HG03064 (cell line): ENCODE measurements around the gene DDX47.
"Not testable (repeated sequence)": the region's sequence is repeated elsewhere in the genome, so short reads cannot be mapped to it uniquely, and the experiment has no call there.

Experiments used
- ATAC-seq: cut with Tn5 transposase; IDR thresholded peaks from one replicate; pipeline ENCODE4 v1.9.1; 2021; ENCODE audit warnings: low read depth; ENCODE audit not compliant: unreplicated experiment

The DDX47 gene

GRCh38 chr12:12796928-12797793 is 16.0 kb upstream of the DDX47 start:
- no peak for ATAC-seq

GRCh38 chr12:12797794-12798152 is 15.4 kb upstream of the DDX47 start:
- ATAC-seq = no peak

- ATAC-seq = no peak
Measured at GRCh38 chr12:12798480-12798879, 14.7 kb upstream of the DDX47 start.

GRCh38 chr12:12799163-12799920 is 13.8 kb upstream of the DDX47 start:
- no peak for ATAC-seq

- no peak for ATAC-seq
Measured at GRCh38 chr12:12800406-12801180, 12.6 kb upstream of the DDX47 start.

- not testable (repeated sequence) for ATAC-seq
Measured at GRCh38 chr12:12801656-12802055, 11.5 kb upstream of the DDX47 start.

GRCh38 chr12:12803186-12803585 is 10.0 kb upstream of the DDX47 start:
- peak; percentile 52 for ATAC-seq

- no peak for ATAC-seq
Measured at GRCh38 chr12:12804011-12804410, 9.1 kb upstream of the DDX47 start.

GRCh38 chr12:12804432-12804886 is 8.7 kb upstream of the DDX47 start:
- no peak for ATAC-seq

- ATAC-seq = no peak
Measured at GRCh38 chr12:12806784-12807516, 6.2 kb upstream of the DDX47 start.

GRCh38 chr12:12807517-12807903 is 5.6 kb upstream of the DDX47 start:
- ATAC-seq = not testable (repeated sequence)

- peak; percentile 71 for ATAC-seq
Measured at GRCh38 chr12:12807970-12808702, 5.0 kb upstream of the DDX47 start.

GRCh38 chr12:12810553-12811021 is 2.6 kb upstream of the DDX47 start:
- no peak for ATAC-seq

GRCh38 chr12:12811343-12811742 is 1.8 kb upstream of the DDX47 start:
- ATAC-seq = no peak

GRCh38 chr12:12812174-12812573 is 972 bp upstream of the DDX47 start:
- no peak for ATAC-seq

- ATAC-seq = no peak
Measured at GRCh38 chr12:12812618-12813119, 477 bp upstream of the DDX47 start.

- ATAC-seq = peak; percentile 50
Measured at GRCh38 chr12:12817616-12818015, 4.5 kb downstream of the DDX47 start.

GRCh38 chr12:12818701-12819100 is 5.6 kb downstream of the DDX47 start:
- ATAC-seq = no peak

- ATAC-seq = no peak
Measured at GRCh38 chr12:12819221-12819620, 6.1 kb downstream of the DDX47 start.
